ENCODE results near the gene UBL5. TPM values are rescaled to one million over a fixed set of nuclear protein-coding genes. Genes with fewer than 3 reads are reported as not detected.

Gene UBL5
- total RNA-seq, 1 donor from 2014 or later = 335 TPM

DNA sequence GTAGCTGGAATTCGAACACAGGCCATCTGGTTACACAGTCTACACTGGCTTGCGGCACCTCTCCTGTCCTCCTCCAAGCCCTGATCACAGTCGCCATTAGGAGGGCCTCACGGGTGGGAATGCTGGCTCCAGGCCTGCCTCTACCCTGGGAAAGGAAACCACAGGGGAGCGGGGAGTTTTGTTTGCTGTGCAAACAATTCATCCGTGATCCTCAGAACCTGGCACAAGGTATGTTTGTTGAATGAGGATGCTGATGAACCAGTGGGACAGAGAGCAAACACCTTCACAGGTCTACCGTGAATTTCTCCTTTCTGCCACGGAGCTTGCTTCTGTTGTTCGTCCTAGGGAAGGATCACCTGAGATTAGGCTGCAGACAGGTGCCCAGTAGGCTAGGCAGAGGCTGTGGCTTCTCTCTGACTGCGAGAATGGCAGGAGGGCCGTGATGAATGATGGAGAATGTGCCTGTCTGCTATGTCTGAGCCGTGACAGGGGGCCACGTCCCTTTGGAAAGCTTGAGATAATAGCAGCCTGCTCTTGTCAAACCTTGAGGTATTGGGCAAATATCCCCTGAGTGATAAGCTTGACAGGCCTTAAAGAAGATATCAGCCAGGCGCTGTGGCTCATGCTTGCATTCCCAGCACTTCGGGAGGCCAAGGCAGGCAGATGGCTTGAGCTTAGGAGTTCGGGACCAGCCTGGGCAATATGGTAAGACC lies 44.1 kb downstream of the UBL5 start:
- H3K36me3 Mint-ChIP-seq (ENCODE audit: insufficient read depth) = peaks cover 1% of the 10 kb centered on the region
- peaks cover 16% of the 10 kb centered on the region for H3K27me3 Mint-ChIP-seq
- H3K4me1 Mint-ChIP-seq (ENCODE audit: low read depth) = peaks cover 15% of the 10 kb centered on the region
- H3K9me3 Mint-ChIP-seq (ENCODE audit: low read depth) = no peaks in the 10 kb centered on the region
- H3K27ac Mint-ChIP-seq = peak overlapping the region; percentile 94
- no peak overlapping the region for H3K4me3 Mint-ChIP-seq (ENCODE audit: low read depth)
- TF ChIP-seq, protein P1, sequence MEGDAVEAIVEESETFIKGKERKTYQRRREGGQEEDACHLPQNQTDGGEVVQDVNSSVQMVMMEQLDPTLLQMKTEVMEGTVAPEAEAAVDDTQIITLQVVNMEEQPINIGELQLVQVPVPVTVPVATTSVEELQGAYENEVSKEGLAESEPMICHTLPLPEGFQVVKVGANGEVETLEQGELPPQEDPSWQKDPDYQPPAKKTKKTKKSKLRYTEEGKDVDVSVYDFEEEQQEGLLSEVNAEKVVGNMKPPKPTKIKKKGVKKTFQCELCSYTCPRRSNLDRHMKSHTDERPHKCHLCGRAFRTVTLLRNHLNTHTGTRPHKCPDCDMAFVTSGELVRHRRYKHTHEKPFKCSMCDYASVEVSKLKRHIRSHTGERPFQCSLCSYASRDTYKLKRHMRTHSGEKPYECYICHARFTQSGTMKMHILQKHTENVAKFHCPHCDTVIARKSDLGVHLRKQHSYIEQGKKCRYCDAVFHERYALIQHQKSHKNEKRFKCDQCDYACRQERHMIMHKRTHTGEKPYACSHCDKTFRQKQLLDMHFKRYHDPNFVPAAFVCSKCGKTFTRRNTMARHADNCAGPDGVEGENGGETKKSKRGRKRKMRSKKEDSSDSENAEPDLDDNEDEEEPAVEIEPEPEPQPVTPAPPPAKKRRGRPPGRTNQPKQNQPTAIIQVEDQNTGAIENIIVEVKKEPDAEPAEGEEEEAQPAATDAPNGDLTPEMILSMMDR (IDR thresholded peaks at IDR 0.05; ENCODE audit: unreplicated experiment) = no peak
- no peak for DNase-seq (ENCODE audit: low spot score, unreplicated experiment)

DNA sequence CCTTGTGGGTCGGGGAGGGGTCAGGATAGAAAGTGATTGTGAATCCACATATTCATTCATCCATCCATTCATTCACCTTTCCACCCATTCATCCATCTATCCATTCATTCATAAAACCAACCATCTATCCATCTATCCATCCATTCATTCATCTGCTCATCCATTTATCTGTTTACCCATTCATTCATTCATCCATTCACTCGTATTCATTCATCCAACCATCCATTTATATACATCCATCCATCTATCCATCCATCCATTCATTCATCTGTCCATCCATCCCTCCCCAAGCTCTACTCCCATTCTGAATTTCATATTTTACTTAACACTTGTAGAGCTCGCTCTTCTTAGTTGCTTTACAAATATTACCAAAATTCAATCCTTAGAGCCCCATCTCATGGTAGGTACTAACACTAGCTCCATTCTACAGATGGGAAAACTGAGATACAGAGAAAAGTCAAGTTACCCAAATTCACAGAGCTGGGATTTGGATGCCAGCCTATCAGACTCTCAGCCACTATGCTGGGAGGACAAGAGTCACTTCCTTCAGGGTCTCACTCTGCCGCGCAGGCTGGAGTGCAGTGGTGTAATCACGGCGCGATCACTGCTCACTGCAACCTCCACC lies 45.0 kb downstream of the UBL5 start:
- Mint-ChIP-seq H3K4me1 (ENCODE audit: low read depth) (peaks cover 15% of the 10 kb centered on the region), H3K27ac (peak overlapping the region; percentile 7), H3K4me3 (ENCODE audit: low read depth) (no peak overlapping the region), H3K9me3 (ENCODE audit: low read depth) (no peaks in the 10 kb centered on the region), H3K27me3 (peaks cover 13% of the 10 kb centered on the region), H3K36me3 (ENCODE audit: insufficient read depth) (peaks cover 1% of the 10 kb centered on the region)
- TF ChIP-seq, protein P1 (IDR thresholded peaks at IDR 0.05; ENCODE audit: unreplicated experiment) = no peak
- no peak for DNase-seq (ENCODE audit: low spot score, unreplicated experiment)

DNA sequence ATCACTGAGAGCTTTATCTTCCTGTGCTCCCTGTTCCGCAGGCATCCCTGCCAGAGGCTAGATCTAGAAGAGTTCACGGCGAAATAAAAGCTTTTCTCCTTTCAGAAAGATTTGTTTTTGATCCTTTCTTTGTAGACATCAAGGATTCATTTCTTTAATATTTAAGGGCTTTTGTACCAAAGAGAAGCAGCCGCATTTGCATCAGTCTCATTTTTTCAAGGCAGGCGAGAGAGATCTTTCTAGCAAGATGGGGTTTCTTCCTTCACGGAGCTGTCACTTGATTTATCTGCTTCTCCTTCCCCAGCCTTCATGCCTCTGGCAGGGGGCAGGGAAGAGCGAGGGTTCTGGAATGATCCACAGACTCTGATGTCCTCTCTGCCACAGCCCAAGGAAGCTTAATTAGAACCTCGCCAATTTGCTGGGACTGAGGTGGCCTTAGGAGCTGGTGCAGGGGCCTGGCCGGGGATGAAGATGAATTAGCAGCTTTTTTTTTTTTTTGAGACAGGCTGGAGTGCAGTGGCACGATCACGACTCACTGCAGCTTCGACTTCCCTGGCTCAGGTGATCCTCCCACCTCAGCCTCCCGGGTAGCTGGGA lies 47.4 kb downstream of the UBL5 start:
- Mint-ChIP-seq H3K27me3 (peaks cover 12% of the 10 kb centered on the region), H3K4me3 (ENCODE audit: low read depth) (no peak overlapping the region), H3K27ac (no peak overlapping the region), H3K9me3 (ENCODE audit: low read depth) (no peaks in the 10 kb centered on the region), H3K36me3 (ENCODE audit: insufficient read depth) (peaks cover 1% of the 10 kb centered on the region), H3K4me1 (ENCODE audit: low read depth) (peaks cover 15% of the 10 kb centered on the region)
- DNase-seq (ENCODE audit: low spot score, unreplicated experiment) = no peak
- TF ChIP-seq, protein P1 (IDR thresholded peaks at IDR 0.05; ENCODE audit: unreplicated experiment) = no peak

DNA sequence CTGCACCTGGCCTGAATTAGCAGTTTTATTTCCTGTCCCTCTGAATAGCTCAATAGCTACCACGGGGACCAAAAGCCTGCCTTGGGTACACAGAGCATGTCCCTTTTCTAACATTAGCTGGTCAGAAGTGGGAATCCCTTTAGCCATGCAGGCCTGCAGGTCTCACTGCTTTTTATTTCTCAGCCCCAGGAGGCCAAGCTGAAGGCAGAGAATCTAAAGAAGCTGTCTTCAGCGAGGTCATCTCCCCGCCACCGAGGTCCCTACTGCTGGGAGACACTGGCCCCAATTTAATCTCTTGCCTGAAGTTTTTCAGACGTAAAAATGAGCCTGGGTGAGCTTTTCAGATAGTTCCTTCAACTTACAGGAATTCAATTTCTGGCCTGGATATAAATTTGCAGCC lies 48.1 kb downstream of the UBL5 start:
- DNase-seq (ENCODE audit: low spot score, unreplicated experiment) = no peak
- H3K4me1 Mint-ChIP-seq (ENCODE audit: low read depth) = peaks cover 15% of the 10 kb centered on the region
- no peak overlapping the region for H3K4me3 Mint-ChIP-seq (ENCODE audit: low read depth)
- no peak overlapping the region for H3K27ac Mint-ChIP-seq
- TF ChIP-seq, protein P1 (IDR thresholded peaks at IDR 0.05; ENCODE audit: unreplicated experiment) = no peak
- H3K36me3 Mint-ChIP-seq (ENCODE audit: insufficient read depth) = peaks cover 1% of the 10 kb centered on the region
- H3K27me3 Mint-ChIP-seq = peaks cover 8% of the 10 kb centered on the region
- no peaks in the 10 kb centered on the region for H3K9me3 Mint-ChIP-seq (ENCODE audit: low read depth)

DNA sequence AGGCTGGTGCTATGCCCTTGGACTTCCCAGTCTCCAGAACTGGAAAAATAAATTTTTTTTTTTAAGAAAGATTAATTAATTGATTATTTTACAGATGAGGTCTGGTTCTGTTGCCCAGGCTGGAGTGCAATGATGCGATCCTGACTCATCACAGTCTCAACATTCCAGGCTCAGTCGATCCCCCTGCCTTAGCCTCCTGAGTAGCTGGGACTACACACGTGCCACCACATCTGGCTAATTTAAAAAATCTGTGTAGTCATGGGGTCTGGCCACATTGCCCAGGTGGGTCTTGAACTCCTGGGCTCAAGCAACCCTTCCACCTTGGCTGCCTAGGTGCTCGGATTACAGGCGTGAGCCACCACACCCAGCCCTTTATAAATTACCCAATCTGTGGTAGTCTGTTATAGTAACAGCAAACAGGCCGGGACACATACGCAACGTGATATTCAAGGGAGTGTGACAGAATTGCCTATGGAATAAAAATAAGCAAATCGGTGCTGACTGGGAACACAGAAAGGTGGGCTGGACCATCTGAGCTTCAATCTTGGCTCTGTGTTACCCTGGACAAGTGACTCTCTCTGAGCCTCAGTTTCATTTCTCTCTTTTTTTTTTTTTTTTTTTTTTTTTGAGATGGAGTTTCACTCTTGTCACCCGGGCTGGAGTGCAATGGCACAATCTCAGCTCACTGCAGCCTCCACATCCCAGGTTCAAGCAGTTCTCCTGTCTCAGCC lies 50.2 kb downstream of the UBL5 start:
- H3K9me3 Mint-ChIP-seq (ENCODE audit: low read depth) = no peaks in the 10 kb centered on the region
- no peak overlapping the region for H3K4me3 Mint-ChIP-seq (ENCODE audit: low read depth)
- H3K36me3 Mint-ChIP-seq (ENCODE audit: insufficient read depth) = peaks cover 1% of the 10 kb centered on the region
- no peak for DNase-seq (ENCODE audit: low spot score, unreplicated experiment)
- no peak overlapping the region for H3K27ac Mint-ChIP-seq
- H3K27me3 Mint-ChIP-seq = peaks cover 8% of the 10 kb centered on the region
- H3K4me1 Mint-ChIP-seq (ENCODE audit: low read depth) = peaks cover 2% of the 10 kb centered on the region
- TF ChIP-seq, protein P1 (IDR thresholded peaks at IDR 0.05; ENCODE audit: unreplicated experiment) = no peak
